PC-3 (cell line): ENCODE results near the gene GABRR1. TPM values are rescaled to one million over a fixed set of nuclear protein-coding genes. Genes with fewer than 3 reads are reported as not detected.

ENCODE experiments used
- ATAC-seq: fragments of 200-7000 bp; cut with Tn5 transposase; 2 replicates; pipeline ENCODE4 v1.9.1; 2020; ENCODE audit warnings: mild to moderate bottlenecking, moderate library complexity
- BruUV-seq: library from RNA; stranded (reverse); fragments of 400-500 nt; replicated peaks from 2 replicates; lab custom pipeline; 2021; lab: Mats Ljungman, UMichigan
- CTCF ChIA-PET: fragments of 300-600 bp; sonication (Branson Sonifier 250); formaldehyde crosslinking; loops from one replicate; lab custom pipeline; 2022; ENCODE audit warnings: antibody characterized with exemption; lab: Charles Lee
- POLR2A ChIA-PET: fragments of 300-600 bp; sonication (Branson Sonifier 250); formaldehyde crosslinking; loops from one replicate; lab custom pipeline; 2022; ENCODE audit warnings: antibody characterized with exemption; ENCODE audit not compliant: unreplicated experiment; lab: Charles Lee
- DNase-seq: peaks from one replicate; pipeline ENCODE4 v3.0.0-alpha.2; 2015
- H2AFZ ChIP-seq: fragments of 300-600 bp; sonication (generic); 2 replicates; pipeline ENCODE4 v1.6.0; 2016; ENCODE audit warnings: antibody characterized with exemption, low read length
- H3F3A ChIP-seq: fragments of 300-600 bp; sonication (generic); one replicate; pipeline ENCODE4 v1.6.0; 2017; ENCODE audit warnings: antibody characterized with exemption, low read length, control low read depth, mild to moderate bottlenecking; ENCODE audit not compliant: unreplicated experiment
- H3K27ac ChIP-seq: fragments of 300-600 bp; sonication (generic); 2 replicates; pipeline ENCODE4 v1.5.1; 2016; ENCODE audit warnings: mild to moderate bottlenecking, low read length
- H3K27me3 ChIP-seq: fragments of 300-600 bp; sonication (generic); 2 replicates; pipeline ENCODE4 v1.6.1; 2016; ENCODE audit warnings: low read length, mixed read lengths
- H3K36me3 ChIP-seq: fragments of 300-600 bp; sonication (generic); 2 replicates; pipeline ENCODE4 v1.6.1; 2016; ENCODE audit warnings: low read depth, mixed run types, low read length, mixed read lengths
- H3K4me1 ChIP-seq: fragments of 300-600 bp; sonication (generic); 2 replicates; pipeline ENCODE4 v1.5.1; 2016; ENCODE audit warnings: low read length; ENCODE audit not compliant: insufficient read depth
- H3K4me2 ChIP-seq: fragments of 300-600 bp; sonication (generic); 2 replicates; pipeline ENCODE4 v1.6.0; 2016; ENCODE audit warnings: low read length
- H3K4me3 ChIP-seq: fragments of 300-600 bp; sonication (generic); 2 replicates; pipeline ENCODE4 v1.5.1; 2016; ENCODE audit warnings: mild to moderate bottlenecking, low read length, mixed read lengths
- H3K79me2 ChIP-seq: fragments of 300-600 bp; sonication (generic); 2 replicates; pipeline ENCODE4 v1.6.1; 2017; ENCODE audit warnings: low read length, mixed read lengths
- H3K9ac ChIP-seq: fragments of 300-600 bp; sonication (generic); 2 replicates; pipeline ENCODE4 v1.6.0; 2016; ENCODE audit warnings: mild to moderate bottlenecking, low read length
- H3K9me2 ChIP-seq: fragments of 300-600 bp; sonication (generic); replicated peaks from 2 replicates; pipeline ENCODE4 v1.6.1; 2016; ENCODE audit warnings: mixed run types, low read length, mixed read lengths
- H3K9me3 ChIP-seq: fragments of 300-600 bp; sonication (generic); 2 replicates; pipeline ENCODE4 v1.6.1; 2016; ENCODE audit warnings: low read length, mixed read lengths
- H4K20me1 ChIP-seq: fragments of 300-600 bp; sonication (generic); 2 replicates; pipeline ENCODE4 v1.6.1; 2016; ENCODE audit warnings: low read length, mixed read lengths
- EZH2 ChIP-seq: fragments of 300-600 bp; sonication (generic); IDR thresholded peaks from one replicate; pipeline ENCODE4 v1.6.1; 2017; ENCODE audit warnings: antibody characterized with exemption, mild to moderate bottlenecking, low read length; ENCODE audit not compliant: unreplicated experiment
- EZH2phosphoT487 ChIP-seq: fragments of 300-600 bp; sonication (generic); IDR thresholded peaks from 2 replicates; pipeline ENCODE4 v1.6.1; 2018; ENCODE audit warnings: mild to moderate bottlenecking, antibody characterized with exemption, low read length, borderline replicate concordance
- intact Hi-C: fragments of 100-400 bp; cut with micrococcal nuclease; formaldehyde crosslinking; loops from 2 replicates; pipeline ENCODE4 v1.9.0; 2023
- total RNA-seq: library from RNA; depleted of rRNA; stranded (reverse); fragments of >200 nt; gene quantifications from 2 replicates; pipeline ENCODE4 v1.2.3, GENCODE V29; 2014
- TF ChIP-seq, protein P1 (sequence below): fragments of 300-600 bp; sonication (generic); conservative IDR thresholded peaks from 2 replicates; pipeline ENCODE4 v1.5.1; 2017; ENCODE audit warnings: antibody characterized with exemption, low read depth, mild to moderate bottlenecking, low read length

Gene GABRR1
- total RNA-seq, 1 experiment from 2014 or later = not detected

DNA sequence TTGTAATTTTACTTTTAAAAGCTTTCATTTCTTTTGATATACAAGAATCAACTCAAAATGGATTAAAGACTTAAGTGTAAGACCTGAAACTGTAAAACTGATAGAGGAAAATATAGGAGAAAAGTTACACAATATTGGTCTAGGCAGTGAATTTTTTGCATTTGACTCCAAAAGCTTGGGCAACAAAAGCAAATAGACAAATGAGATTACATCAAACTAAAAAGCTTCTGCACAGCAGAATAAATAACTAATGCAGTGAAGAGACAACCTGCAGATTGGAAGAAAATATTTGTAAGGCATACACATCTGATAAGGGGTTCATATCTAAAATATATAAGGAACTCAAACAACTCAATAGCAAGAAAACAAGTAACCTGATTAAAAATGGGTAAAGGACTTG, 3.0 kb downstream of the GABRR1 start:
- no TSS peak for BruUV-seq
- H3K79me2 ChIP-seq = no peaks in the 10 kb centered on the region
- no peak overlapping the region for H3K4me2 ChIP-seq
- no peaks in the 10 kb centered on the region for H3F3A ChIP-seq
- ATAC-seq (no peak), DNase-seq (no peak)
- TF ChIP-seq EZH2 (no peak), EZH2phosphoT487 (no peak)
- TF ChIP-seq, protein P1, sequence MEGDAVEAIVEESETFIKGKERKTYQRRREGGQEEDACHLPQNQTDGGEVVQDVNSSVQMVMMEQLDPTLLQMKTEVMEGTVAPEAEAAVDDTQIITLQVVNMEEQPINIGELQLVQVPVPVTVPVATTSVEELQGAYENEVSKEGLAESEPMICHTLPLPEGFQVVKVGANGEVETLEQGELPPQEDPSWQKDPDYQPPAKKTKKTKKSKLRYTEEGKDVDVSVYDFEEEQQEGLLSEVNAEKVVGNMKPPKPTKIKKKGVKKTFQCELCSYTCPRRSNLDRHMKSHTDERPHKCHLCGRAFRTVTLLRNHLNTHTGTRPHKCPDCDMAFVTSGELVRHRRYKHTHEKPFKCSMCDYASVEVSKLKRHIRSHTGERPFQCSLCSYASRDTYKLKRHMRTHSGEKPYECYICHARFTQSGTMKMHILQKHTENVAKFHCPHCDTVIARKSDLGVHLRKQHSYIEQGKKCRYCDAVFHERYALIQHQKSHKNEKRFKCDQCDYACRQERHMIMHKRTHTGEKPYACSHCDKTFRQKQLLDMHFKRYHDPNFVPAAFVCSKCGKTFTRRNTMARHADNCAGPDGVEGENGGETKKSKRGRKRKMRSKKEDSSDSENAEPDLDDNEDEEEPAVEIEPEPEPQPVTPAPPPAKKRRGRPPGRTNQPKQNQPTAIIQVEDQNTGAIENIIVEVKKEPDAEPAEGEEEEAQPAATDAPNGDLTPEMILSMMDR = no peak
- H3K27ac ChIP-seq = no peak overlapping the region
- no peaks in the 10 kb centered on the region for H3K9me2 ChIP-seq
- no peaks in the 10 kb centered on the region for H3K36me3 ChIP-seq
- intact Hi-C loops = no loop called here
- no peak overlapping the region for H3K4me3 ChIP-seq
- no peak overlapping the region for H3K9ac ChIP-seq
- H3K4me1 ChIP-seq = no peaks in the 10 kb centered on the region
- no peak overlapping the region for H2AFZ ChIP-seq
- H3K27me3 ChIP-seq = peaks cover 4% of the 10 kb centered on the region; the same call in 1 of the 2 replicates
- CTCF ChIA-PET = no interaction called here
- H3K9me3 ChIP-seq = no peaks in the 10 kb centered on the region
- H4K20me1 ChIP-seq = no peaks in the 10 kb centered on the region
- POLR2A ChIA-PET = no interaction called here

DNA sequence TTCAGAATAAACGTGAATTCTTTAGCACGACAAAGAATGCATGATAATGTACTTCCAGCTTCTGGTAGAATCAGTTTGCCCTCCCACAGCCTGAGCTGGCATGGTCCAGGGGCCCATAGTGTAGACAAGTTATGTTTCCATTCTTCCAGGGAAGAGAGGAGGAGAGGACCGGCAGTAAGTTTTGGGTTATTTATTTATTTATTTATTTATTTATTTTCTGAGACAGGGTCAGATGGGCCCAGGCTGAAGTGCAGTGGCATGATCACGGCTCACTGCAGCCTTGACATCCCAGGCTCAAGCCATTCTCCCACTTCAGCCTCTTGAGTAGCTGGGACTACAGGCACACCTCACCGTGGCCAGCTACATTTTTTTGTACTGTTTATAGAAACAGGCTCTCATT, 4.7 kb downstream of the GABRR1 start:
- Histone ChIP-seq H3K9me2 (no peaks in the 10 kb centered on the region), H3K27me3 (no peaks in the 10 kb centered on the region), H2AFZ (no peak overlapping the region), H3K4me3 (no peak overlapping the region), H3K9me3 (no peaks in the 10 kb centered on the region), H4K20me1 (no peaks in the 10 kb centered on the region), H3K27ac (no peak overlapping the region), H3F3A (no peaks in the 10 kb centered on the region), H3K79me2 (no peaks in the 10 kb centered on the region), H3K4me1 (no peaks in the 10 kb centered on the region), H3K36me3 (no peaks in the 10 kb centered on the region), H3K9ac (no peak overlapping the region), H3K4me2 (no peak overlapping the region)
- no peak for ATAC-seq
- intact Hi-C loops = no loop called here
- TF ChIP-seq, protein P1 = no peak
- TF ChIP-seq EZH2phosphoT487 (no peak), EZH2 (no peak)
- no peak for DNase-seq
- POLR2A ChIA-PET = no interaction called here
- BruUV-seq = no TSS peak
- CTCF ChIA-PET = no interaction called here

DNA sequence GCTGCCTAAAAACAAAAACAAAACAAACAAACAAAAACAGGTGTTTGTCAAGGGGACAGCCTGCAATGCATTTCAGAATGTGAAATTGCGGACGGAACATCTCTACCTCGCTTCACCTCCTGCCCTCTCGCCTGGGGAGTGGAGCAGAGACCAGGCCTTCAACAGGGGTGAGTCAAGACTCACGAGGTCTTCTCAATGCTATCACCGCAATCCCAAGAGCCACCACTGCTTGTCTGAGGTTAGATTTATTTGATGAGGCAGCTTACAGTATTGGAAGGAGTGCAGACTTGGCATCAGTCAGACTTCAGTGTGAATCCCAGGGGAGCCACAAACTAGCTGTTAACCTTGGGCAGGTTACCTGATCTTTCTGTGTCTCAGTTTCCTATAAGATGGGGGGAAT, 7.7 kb downstream of the GABRR1 start:
- ChIA-PET CTCF (no interaction called here), POLR2A (no interaction called here)
- no peaks in the 10 kb centered on the region for H3K36me3 ChIP-seq
- no peaks in the 10 kb centered on the region for H3K79me2 ChIP-seq
- H3F3A ChIP-seq = no peaks in the 10 kb centered on the region
- no peaks in the 10 kb centered on the region for H3K27me3 ChIP-seq
- H3K4me3 ChIP-seq = no peak overlapping the region
- H2AFZ ChIP-seq = no peak overlapping the region
- H3K9ac ChIP-seq = no peak overlapping the region
- H3K27ac ChIP-seq = no peak overlapping the region
- TF ChIP-seq, protein P1 = no peak
- TF ChIP-seq EZH2phosphoT487 (no peak), EZH2 (no peak)
- H3K9me2 ChIP-seq = no peaks in the 10 kb centered on the region
- no peak overlapping the region for H3K4me2 ChIP-seq
- no TSS peak for BruUV-seq
- no peaks in the 10 kb centered on the region for H3K9me3 ChIP-seq
- H3K4me1 ChIP-seq = no peaks in the 10 kb centered on the region
- DNase-seq (no peak), ATAC-seq (no peak)
- no peaks in the 10 kb centered on the region for H4K20me1 ChIP-seq
- intact Hi-C loops = no loop called here
